Fibroblast of the aortic adventitia (primary cell): ENCODE results near the gene AKIRIN2. TPM values are rescaled to one million over a fixed set of nuclear protein-coding genes. Genes with fewer than 3 reads are reported as not detected.

Experiments
- DNase-seq: peaks from one replicate; pipeline ENCODE4 v3.0.0-alpha.2; 2010; ENCODE audit warnings: low read depth
- H3K4me3 ChIP-seq: 2 replicates; pipeline ENCODE4 v1.5.1; 2011; ENCODE audit warnings: low read depth, mild to moderate bottlenecking, control low read depth, low read length, moderate library complexity
- total RNA-seq: library from RNA; depleted of rRNA; stranded (reverse); fragments of >200 nt; gene quantifications from 2 replicates; pipeline ENCODE4 v1.2.3, GENCODE V29; 2012; ENCODE audit warnings: low replicate concordance
- TF ChIP-seq, protein P1 (sequence below): IDR thresholded peaks from 2 replicates; pipeline ENCODE4 v1.5.1; 2011; ENCODE audit warnings: mild to moderate bottlenecking, low read length, control low read depth, inconsistent platforms; ENCODE audit not compliant: insufficient read depth

The AKIRIN2 gene
- total RNA-seq, 1 donor: 14.9 TPM

DNA sequence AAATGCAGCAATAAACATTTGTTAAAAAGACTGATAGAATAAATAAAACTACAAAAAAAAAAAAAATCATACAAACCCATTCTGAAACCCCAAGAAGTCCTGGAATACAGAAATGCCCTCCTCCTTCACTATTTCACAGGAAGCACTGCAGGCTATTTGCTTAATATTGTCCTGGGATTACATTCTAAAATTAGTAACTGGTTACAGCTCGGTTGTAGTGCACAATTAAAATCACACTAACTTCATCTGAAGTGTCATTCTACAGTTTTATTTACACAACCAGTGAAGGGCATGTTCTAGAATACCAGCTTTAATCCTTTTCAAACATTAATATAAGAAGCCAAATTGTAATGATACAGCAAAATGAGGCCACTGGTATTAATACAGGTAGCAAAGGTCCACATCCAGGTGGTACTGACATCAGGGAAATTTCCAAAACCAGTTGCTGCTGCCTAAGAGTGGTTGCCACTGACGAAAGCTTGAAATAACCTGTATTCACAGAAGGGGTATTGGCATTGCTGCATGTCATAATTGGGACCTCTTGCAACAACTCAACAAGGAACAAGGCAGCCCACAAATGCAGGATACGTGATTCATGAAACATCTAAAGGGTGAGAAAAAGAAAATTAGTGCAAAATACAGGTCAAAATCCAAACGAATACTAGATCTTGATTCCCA, 26.9 kb downstream of the AKIRIN2 start:
- no peak overlapping the region for H3K4me3 ChIP-seq
- TF ChIP-seq, protein P1, sequence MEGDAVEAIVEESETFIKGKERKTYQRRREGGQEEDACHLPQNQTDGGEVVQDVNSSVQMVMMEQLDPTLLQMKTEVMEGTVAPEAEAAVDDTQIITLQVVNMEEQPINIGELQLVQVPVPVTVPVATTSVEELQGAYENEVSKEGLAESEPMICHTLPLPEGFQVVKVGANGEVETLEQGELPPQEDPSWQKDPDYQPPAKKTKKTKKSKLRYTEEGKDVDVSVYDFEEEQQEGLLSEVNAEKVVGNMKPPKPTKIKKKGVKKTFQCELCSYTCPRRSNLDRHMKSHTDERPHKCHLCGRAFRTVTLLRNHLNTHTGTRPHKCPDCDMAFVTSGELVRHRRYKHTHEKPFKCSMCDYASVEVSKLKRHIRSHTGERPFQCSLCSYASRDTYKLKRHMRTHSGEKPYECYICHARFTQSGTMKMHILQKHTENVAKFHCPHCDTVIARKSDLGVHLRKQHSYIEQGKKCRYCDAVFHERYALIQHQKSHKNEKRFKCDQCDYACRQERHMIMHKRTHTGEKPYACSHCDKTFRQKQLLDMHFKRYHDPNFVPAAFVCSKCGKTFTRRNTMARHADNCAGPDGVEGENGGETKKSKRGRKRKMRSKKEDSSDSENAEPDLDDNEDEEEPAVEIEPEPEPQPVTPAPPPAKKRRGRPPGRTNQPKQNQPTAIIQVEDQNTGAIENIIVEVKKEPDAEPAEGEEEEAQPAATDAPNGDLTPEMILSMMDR: no peak
- no peak for DNase-seq

DNA sequence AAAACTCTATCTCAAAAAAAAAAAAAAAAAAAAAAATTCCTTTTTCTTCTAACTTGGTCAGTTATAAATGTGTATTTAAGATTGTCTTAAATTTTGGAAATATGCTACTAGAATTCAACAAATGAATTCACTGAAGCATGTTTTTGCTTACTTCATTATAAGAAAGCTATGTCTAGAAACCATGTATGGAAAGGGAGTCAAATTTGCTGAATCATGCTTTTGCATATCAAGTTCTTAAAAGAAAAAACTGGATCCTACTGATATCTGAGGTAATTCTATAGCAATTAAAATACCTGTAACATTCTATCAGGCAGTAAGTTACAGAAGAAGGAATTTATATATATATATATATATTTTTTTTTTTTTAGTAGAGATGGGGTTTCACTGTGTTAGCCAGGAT, 27.7 kb downstream of the AKIRIN2 start:
- H3K4me3 ChIP-seq: no peak overlapping the region
- TF ChIP-seq, protein P1: no peak
- no peak for DNase-seq

DNA sequence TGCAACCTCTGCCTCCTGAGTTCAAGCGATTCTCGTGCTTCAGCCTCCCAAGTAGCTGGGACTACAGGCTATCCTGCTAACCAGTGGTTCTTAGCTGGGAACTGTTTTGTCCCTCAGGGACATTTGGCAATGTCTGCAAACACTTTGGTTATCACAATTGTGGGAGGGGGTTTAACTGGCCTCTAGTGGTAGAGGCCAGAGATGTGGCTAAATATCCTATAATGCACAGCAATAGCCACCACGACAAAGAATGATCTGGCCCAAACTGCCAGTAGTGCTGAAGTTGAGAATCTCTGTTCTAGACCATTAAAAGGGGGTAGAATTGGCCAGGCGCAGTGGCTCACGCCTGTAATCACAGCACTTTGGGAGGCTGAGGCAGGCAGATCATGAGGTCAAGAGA, 28.8 kb downstream of the AKIRIN2 start:
- TF ChIP-seq, protein P1: no peak
- H3K4me3 ChIP-seq: no peak overlapping the region
- no peak for DNase-seq

DNA sequence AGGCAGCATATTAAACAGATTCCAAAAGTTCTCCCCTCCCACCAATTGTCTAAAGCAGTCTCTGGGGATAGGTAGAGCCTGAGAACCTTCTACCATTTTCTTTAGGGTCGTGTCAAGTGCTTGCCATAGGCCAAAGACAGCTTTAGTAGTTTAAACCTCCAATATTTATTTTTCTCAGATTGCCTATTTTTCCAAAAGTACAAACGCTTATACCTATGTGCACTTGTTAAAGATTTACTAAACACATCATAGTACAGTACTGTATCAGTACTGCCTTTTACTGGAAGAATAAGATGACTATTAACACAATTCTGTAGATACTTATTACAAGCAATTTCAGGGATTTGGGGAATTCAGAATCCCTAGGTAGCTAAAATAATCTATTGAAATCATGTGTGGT, 29.4 kb downstream of the AKIRIN2 start:
- no peak overlapping the region for H3K4me3 ChIP-seq
- TF ChIP-seq, protein P1: no peak
- DNase-seq: no peak

DNA sequence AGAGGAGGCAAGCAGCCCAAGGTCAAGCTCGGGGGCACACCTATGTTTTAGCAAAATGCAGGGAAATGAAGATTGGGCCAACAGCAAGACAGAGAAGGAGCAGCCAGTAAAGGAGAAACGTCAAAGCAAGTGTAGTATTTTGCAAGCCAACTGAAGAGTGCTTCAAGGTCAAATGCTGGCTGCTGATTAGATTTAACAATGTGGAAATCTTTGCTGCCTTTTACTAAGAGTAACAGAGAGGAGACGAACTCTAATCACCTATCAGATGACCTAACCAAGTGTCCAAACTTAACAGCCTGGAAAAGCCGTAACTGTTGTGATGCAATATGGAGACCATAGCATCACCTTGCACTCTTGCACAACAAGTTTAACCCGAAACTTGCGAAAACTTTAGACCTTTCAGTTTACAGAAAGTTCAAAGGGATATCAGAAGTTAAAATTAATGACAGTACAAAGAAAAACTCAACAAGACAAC, 30.4 kb downstream of the AKIRIN2 start:
- TF ChIP-seq, protein P1: no peak
- no peak for DNase-seq
- H3K4me3 ChIP-seq: no peak overlapping the region

DNA sequence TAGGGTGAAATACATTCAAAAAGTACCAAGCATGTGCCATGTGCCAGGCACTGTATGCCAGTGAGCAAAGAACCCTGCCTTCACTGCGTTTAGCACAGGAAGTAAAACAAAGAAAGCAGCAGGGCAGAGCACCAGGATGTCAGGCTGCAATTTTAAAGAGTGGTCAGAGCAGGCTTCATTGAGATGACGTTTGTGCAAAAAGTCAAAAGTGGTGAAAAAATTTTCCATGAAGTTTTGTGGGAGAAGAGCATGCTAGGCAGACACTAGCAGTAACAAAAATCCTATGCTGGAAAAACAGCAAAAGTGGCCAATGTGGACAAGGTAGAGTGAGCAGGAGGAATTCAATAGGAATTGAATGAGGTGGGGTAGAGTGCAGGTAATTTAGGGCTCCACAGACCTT, 31.3 kb downstream of the AKIRIN2 start:
- DNase-seq: no peak
- H3K4me3 ChIP-seq: no peak overlapping the region
- TF ChIP-seq, protein P1: no peak

DNA sequence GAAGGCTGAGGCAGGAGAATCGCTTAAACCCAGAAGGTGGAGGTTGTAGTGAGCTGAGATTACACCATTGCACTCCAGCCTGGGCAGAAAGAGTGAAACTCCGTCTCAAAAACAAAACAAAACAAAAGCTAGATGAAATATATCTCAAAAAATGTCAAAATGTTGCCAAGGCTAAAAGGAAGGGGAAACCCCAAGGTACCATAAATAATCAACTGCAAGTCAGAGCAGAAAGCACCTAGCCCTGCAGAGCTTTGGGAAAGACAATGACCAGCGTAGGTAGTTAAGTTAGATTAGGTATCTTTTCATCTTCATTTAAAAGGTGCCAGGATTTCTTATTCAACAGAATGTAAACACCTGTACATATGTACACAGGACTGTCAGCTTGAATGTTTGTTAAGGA, 33.0 kb downstream of the AKIRIN2 start:
- TF ChIP-seq, protein P1: no peak
- no peak overlapping the region for H3K4me3 ChIP-seq
- DNase-seq: no peak
